Psoas muscle (tissue), 8 donors: ENCODE data around the gene ACTL8. TPM values are rescaled to one million over a fixed set of nuclear protein-coding genes. Genes with fewer than 3 reads are reported as not detected.

ENCODE experiments used
- ATAC-seq, 4 donors: fragments of 200-7000 bp; cut with Tn5 transposase; one replicate each; pipeline ENCODE4 v1.9.1; 2020; ENCODE audit warnings: moderate library complexity in 3 of 4, mild to moderate bottlenecking in 2 of 4
- DNase-seq, 2 donors: peaks; one replicate each; pipeline ENCODE4 v3.0.0-alpha.2; 2020
- H3K27ac ChIP-seq: fragments of 200-600 bp; one replicate; pipeline ENCODE4 v1.8.0; 2022
- H3K27me3 ChIP-seq, 3 donors: fragments of 200-600 bp in 1 of 3; one replicate each; pipeline versions ENCODE4 v1.6.1 to v1.8.0; 2013 to 2022; ENCODE audit warnings: low read length in 2 of 3, mild to moderate bottlenecking in 2 of 3, moderate library complexity in 1 of 3; ENCODE audit not compliant: insufficient read depth in 3 of 3
- H3K36me3 ChIP-seq, 2 donors: fragments of 200-600 bp in 1 of 2; one replicate each; pipeline versions ENCODE4 v1.6.1 to v1.8.0; 2013 to 2022; ENCODE audit warnings: low read depth in 1 of 2, mild to moderate bottlenecking in 1 of 2, moderate library complexity in 1 of 2; ENCODE audit not compliant: insufficient read depth in 1 of 2
- H3K4me1 ChIP-seq: fragments of 200-600 bp; one replicate; pipeline ENCODE4 v1.8.0; 2022
- H3K4me3 ChIP-seq: fragments of 200-600 bp; one replicate; pipeline ENCODE4 v1.8.0; 2022; ENCODE audit warnings: mild to moderate bottlenecking
- H3K9me3 ChIP-seq: fragments of 200-600 bp; one replicate; pipeline ENCODE4 v1.8.0; 2022
- CTCF ChIP-seq: fragments of 200-600 bp; IDR thresholded peaks from one replicate; pipeline ENCODE4 v1.8.0; 2022; ENCODE audit warnings: antibody characterized with exemption
- WGBS, 3 donors: extraction: QIAGEN DNeasy Blood & Tissue Kit; methylation state at CpG; one replicate each; pipeline versions ENCODE4 v1.1.6 to v1.1.7; 2013; 5-methylcytosine and 5-hydroxymethylcytosine counted together
- intact Hi-C, 2 donors: fragments of 100-400 bp; cut with DNase I; formaldehyde crosslinking; loops; one replicate each; pipeline versions ENCODE4 v1.11.0 to v1.14.2; 2022
- polyA plus RNA-seq, 3 donors: library from polyadenylated mRNA; stranded (reverse); fragments of 200-250 nt; gene quantifications; one replicate each; pipeline ENCODE4 v1.2.3, GENCODE V29; 2013
- total RNA-seq, 4 donors: library from RNA; stranded (reverse); fragmentation: NEBNext Ultra II Directional in 2 of 4; extraction: Animal tissue kit (Norgen Biotek cat#: 25700) in 2 of 4; gene quantifications; one replicate each; pipeline versions ENCODE4 v1.2.1 to v1.2.4, GENCODE V29; 2021 to 2023
- donor health status: healthy with polysubstance abuse.
- donor health status: DM: no; HTN: no; CAD: no; lungs with moderate emphysema.
- donor health status: Bipolar disorder and iron deficiency.
- donor health status: healthy.
- donor health status: DM: yes; HTN: yes; CAD: no.
- donor health status: DM: no; HTN: no; CAD: no.
- donor health status: DM: no; HTN: no; CAD: no.
- donor health status: DM: yes; HTN: yes; CAD: no.

ACTL8 gene
- total and polyA plus RNA-seq, 7 donors = not detected

GRCh38 chr1:17733661-17734060, 21.5 kb upstream of the ACTL8 start:
- intact Hi-C loops = no loop called here
- ATAC-seq (no peak), DNase-seq (no peak)
- H3K27me3 ChIP-seq = peaks cover 0 to 8% (median 0%) of the 10 kb centered on the region in 3 donors
- H3K27ac ChIP-seq = no peak overlapping the region
- no peak overlapping the region for H3K4me3 ChIP-seq
- H3K4me1 ChIP-seq = no peaks in the 10 kb centered on the region
- WGBS, 3 donors = 45 to 51% (median 46%) methylated on average over 21 of the region's 21 CpGs
- no peaks in the 10 kb centered on the region for H3K9me3 ChIP-seq
- H3K36me3 ChIP-seq = no peaks in the 10 kb centered on the region
- TF ChIP-seq CTCF = no peak

GRCh38 chr1:17734609-17735008, 20.5 kb upstream of the ACTL8 start:
- H3K27ac ChIP-seq = no peak overlapping the region
- WGBS, 3 donors = 86 to 89% (median 87%) methylated on average over 7 of the region's 7 CpGs
- no peak for ATAC-seq

GRCh38 chr1:17735348-17735747, 19.8 kb upstream of the ACTL8 start:
- Histone ChIP-seq H3K4me1 (no peaks in the 10 kb centered on the region), H3K36me3 (no peaks in the 10 kb centered on the region), H3K27me3 (peaks cover 0 to 8% (median 0%) of the 10 kb centered on the region in 3 donors), H3K27ac (no peak overlapping the region), H3K9me3 (no peaks in the 10 kb centered on the region), H3K4me3 (no peak overlapping the region)
- no peak for DNase-seq
- ATAC-seq = no peak
- WGBS, 3 donors = 71 to 84% (median 79%) methylated on average over 2 of the region's 2 CpGs
- TF ChIP-seq CTCF = no peak
- intact Hi-C loops = no loop called here

More at GRCh38 chr1:17734609-17735008, 20.5 kb upstream of the ACTL8 start:
- intact Hi-C loops = no loop called here
- Histone ChIP-seq H3K27me3 (peaks cover 0 to 6% (median 0%) of the 10 kb centered on the region in 3 donors), H3K4me3 (no peak overlapping the region), H3K9me3 (no peaks in the 10 kb centered on the region), H3K4me1 (no peaks in the 10 kb centered on the region), H3K36me3 (no peaks in the 10 kb centered on the region)
- no peak for DNase-seq
- no peak for TF ChIP-seq CTCF

- no peak overlapping the region for H3K27ac ChIP-seq
- ATAC-seq (no peak), DNase-seq (no peak)
- no peak overlapping the region for H3K4me3 ChIP-seq
- no peaks in the 10 kb centered on the region for H3K36me3 ChIP-seq
- intact Hi-C loops = no loop called here
- H3K9me3 ChIP-seq = no peaks in the 10 kb centered on the region
- no peaks in the 10 kb centered on the region for H3K4me1 ChIP-seq
- 41 to 45% (median 45%) methylated on average over 7 of the region's 7 CpGs for WGBS, 3 donors
- H3K27me3 ChIP-seq = peaks cover 0 to 13% (median 0%) of the 10 kb centered on the region in 3 donors
- TF ChIP-seq CTCF = no peak
Measured at GRCh38 chr1:17735793-17736192, 19.3 kb upstream of the ACTL8 start.

GRCh38 chr1:17736625-17737024, 18.5 kb upstream of the ACTL8 start:
- H3K36me3 ChIP-seq = no peaks in the 10 kb centered on the region

More at GRCh38 chr1:17736625-17737024, 18.5 kb upstream of the ACTL8 start:
- H3K27me3 ChIP-seq = peaks cover 0 to 18% (median 3%) of the 10 kb centered on the region in 3 donors
- H3K4me3 ChIP-seq = no peak overlapping the region
- no peaks in the 10 kb centered on the region for H3K9me3 ChIP-seq
- H3K4me1 ChIP-seq = no peaks in the 10 kb centered on the region
- no peak overlapping the region for H3K27ac ChIP-seq
- 74 to 80% (median 77%) methylated on average over 6 of the region's 6 CpGs for WGBS, 3 donors
- no peak for ATAC-seq
- intact Hi-C loops = no loop called here
- no peak for TF ChIP-seq CTCF
- DNase-seq = no peak
